Type B pancreatic cell (in vitro differentiated cells): Measurements from ENCODE around the gene DIPK1B. TPM values are rescaled to one million over a fixed set of nuclear protein-coding genes. Genes with fewer than 3 reads are reported as not detected.

Experiments used
- DNase-seq: peaks from one replicate; pipeline ENCODE4 v3.0.0; 2021; ENCODE audit warnings: mixed read lengths; ENCODE audit not compliant: unreplicated experiment; ENCODE audit errors: extremely low spot score
- H3K27ac Mint-ChIP-seq: 2 replicates; pipeline ENCODE4 v1.8.0; 2021; ENCODE audit warnings: mild to moderate bottlenecking, mixed read lengths
- H3K27me3 Mint-ChIP-seq: 2 replicates; pipeline ENCODE4 v1.8.0; 2021; ENCODE audit warnings: mixed read lengths
- H3K36me3 Mint-ChIP-seq: 2 replicates; pipeline ENCODE4 v1.8.0; 2021; ENCODE audit warnings: mixed read lengths
- H3K4me1 Mint-ChIP-seq: one replicate; pipeline ENCODE4 v1.8.0; 2021; ENCODE audit warnings: mixed read lengths; ENCODE audit not compliant: unreplicated experiment
- H3K4me3 Mint-ChIP-seq: 2 replicates; pipeline ENCODE4 v1.8.0; 2021; ENCODE audit warnings: mild to moderate bottlenecking, mixed read lengths
- H3K9me3 Mint-ChIP-seq: 2 replicates; pipeline ENCODE4 v1.8.0; 2021; ENCODE audit warnings: mixed read lengths
- total RNA-seq: library from RNA; stranded (reverse); gene quantifications from 2 replicates; pipeline ENCODE4 v1.2.1, GENCODE V29; 2021; ENCODE audit warnings: low replicate concordance
- TF ChIP-seq, protein P1 (sequence below): fragments of 200-600 bp; sonication (generic); conservative IDR thresholded peaks from 2 replicates; pipeline ENCODE4 v1.5.0; 2021; ENCODE audit warnings: antibody characterized with exemption, mild to moderate bottlenecking

Gene DIPK1B
- total RNA-seq, 1 donor from 2014 or later: 48.7 TPM

DNA sequence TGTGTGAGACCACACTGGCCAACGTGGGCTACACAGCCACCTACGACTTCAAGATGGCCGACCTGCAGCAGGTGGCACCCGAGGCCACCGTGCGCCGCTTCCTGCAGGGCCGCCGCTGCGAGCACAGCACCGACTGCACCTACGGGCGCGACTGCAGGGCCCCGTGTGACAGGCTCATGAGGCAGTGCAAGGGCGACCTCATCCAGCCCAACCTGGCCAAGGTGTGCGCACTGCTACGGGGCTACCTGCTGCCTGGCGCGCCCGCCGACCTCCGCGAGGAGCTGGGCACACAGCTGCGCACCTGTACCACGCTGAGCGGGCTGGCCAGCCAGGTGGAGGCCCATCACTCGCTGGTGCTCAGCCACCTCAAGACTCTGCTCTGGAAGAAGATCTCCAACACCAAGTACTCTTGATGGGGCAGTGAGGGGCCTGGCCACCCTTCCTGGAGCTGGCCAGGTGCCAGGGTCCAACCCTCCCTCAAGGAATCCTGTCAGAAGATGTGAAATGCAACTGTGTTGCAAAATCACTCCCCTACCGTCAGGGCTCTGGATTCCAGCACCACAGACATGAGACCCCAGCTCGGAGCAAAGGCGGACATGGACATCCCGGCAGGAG, 11.1 kb downstream of the DIPK1B start:
- Mint-ChIP-seq H3K27ac (no peak overlapping the region), H3K27me3 (peaks cover 5% of the 10 kb centered on the region), H3K9me3 (no peaks in the 10 kb centered on the region), H3K4me1 (peaks cover 20% of the 10 kb centered on the region), H3K36me3 (peaks cover 27% of the 10 kb centered on the region), H3K4me3 (peak overlapping the region; percentile 58)
- DNase-seq: no peak
- TF ChIP-seq, protein P1, sequence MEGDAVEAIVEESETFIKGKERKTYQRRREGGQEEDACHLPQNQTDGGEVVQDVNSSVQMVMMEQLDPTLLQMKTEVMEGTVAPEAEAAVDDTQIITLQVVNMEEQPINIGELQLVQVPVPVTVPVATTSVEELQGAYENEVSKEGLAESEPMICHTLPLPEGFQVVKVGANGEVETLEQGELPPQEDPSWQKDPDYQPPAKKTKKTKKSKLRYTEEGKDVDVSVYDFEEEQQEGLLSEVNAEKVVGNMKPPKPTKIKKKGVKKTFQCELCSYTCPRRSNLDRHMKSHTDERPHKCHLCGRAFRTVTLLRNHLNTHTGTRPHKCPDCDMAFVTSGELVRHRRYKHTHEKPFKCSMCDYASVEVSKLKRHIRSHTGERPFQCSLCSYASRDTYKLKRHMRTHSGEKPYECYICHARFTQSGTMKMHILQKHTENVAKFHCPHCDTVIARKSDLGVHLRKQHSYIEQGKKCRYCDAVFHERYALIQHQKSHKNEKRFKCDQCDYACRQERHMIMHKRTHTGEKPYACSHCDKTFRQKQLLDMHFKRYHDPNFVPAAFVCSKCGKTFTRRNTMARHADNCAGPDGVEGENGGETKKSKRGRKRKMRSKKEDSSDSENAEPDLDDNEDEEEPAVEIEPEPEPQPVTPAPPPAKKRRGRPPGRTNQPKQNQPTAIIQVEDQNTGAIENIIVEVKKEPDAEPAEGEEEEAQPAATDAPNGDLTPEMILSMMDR: no peak

DNA sequence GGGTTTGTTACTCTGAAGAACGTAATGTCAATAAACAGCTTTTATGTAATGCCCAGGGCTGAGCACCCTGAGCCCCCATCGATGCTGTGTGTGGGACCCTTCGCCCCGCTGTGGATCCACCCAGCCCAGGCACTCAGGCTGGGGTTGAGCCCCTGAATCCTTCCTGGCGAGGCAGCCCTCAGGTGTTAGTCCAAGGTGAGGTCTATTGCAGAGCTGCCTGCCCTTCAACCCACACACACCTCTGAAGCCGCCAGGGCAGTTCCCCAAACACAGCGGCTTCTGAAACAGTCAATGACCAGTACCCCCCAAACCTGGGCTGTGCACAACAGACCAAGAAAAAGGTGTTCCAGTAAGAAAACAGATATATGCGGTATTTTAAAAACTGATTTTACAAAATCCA, 11.6 kb downstream of the DIPK1B start:
- TF ChIP-seq, protein P1: no peak

DNA sequence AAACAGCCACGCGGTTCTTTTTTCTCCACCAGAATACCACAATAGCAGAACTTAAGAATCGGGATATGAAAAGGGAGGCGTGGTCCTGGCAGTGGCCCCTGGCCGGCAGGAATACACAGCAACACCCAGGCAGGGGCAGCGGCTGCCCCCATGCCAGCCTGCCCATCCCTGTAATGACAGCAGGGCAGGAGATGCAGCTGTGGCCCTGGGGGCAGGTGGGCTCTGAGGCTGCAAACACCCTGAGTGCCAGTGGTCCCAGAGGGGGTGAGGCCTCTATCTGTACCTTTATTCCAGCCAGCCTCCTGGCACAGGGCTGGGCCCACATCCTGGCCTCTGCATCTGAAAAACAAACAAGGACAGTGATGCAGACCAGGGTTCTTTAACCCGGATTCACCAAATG, 12.4 kb downstream of the DIPK1B start:
- Mint-ChIP-seq H3K4me3 (no peak overlapping the region), H3K27ac (peak overlapping the region; percentile 53), H3K27me3 (peaks cover 5% of the 10 kb centered on the region), H3K4me1 (peaks cover 24% of the 10 kb centered on the region), H3K9me3 (no peaks in the 10 kb centered on the region), H3K36me3 (peaks cover 27% of the 10 kb centered on the region)
- TF ChIP-seq, protein P1: no peak
- DNase-seq: no peak

More for the DNA sequence above, 11.6 kb downstream of the DIPK1B start:
- Mint-ChIP-seq H3K4me3 (no peak overlapping the region), H3K27me3 (peaks cover 5% of the 10 kb centered on the region), H3K36me3 (peaks cover 27% of the 10 kb centered on the region), H3K4me1 (peaks cover 20% of the 10 kb centered on the region), H3K27ac (peak overlapping the region; percentile 53), H3K9me3 (no peaks in the 10 kb centered on the region)
- DNase-seq: no peak

DNA sequence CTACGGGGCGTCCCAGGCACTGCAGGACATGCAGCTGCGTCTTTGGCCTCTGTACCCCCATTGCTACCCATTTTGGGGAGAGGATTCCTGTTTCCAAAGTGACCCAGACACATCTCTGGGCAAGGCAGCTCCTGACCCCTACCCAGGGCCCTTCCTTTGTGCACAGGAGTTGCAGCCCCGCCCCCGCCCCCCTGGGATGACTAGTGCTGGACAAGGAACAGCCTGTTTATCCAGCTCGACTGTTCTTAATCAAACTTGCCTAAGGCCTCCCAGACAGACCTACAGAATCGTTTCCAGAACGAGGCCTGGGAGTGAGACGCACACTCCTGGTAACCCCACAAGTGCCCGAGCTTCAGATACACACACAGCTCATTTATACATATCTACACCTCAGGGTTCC, 13.2 kb downstream of the DIPK1B start:
- Mint-ChIP-seq H3K27me3 (peaks cover 5% of the 10 kb centered on the region), H3K9me3 (no peaks in the 10 kb centered on the region), H3K4me1 (peaks cover 25% of the 10 kb centered on the region), H3K4me3 (peak overlapping the region; percentile 99), H3K36me3 (peaks cover 27% of the 10 kb centered on the region), H3K27ac (peak overlapping the region; percentile 96)
- TF ChIP-seq, protein P1: no peak
- DNase-seq: no peak

DNA sequence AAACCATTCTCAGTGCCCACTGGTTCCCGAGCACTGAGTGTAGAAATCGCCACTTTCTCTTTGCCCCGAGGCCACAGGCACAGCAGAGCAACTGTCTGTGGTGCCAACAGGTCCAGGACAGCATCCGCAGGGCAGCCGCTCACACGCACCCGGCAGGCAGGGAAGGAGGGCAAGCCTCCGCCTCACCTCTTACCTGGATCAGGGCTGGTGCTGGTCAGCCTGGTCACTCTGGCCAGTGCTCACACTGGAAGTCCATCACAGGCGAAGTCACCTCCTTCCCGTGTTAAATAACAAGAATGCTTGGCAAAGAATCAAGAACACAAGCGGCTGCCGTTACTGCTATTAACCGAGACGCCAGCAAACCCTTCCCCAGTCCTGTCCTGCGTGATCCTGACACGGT, 13.7 kb downstream of the DIPK1B start:
- peaks cover 23% of the 10 kb centered on the region for H3K4me1 Mint-ChIP-seq
- H3K27me3 Mint-ChIP-seq: peaks cover 5% of the 10 kb centered on the region
- H3K36me3 Mint-ChIP-seq: peaks cover 26% of the 10 kb centered on the region
- DNase-seq: no peak
- peak overlapping the region; percentile 99 for H3K4me3 Mint-ChIP-seq
- peak overlapping the region; percentile 96 for H3K27ac Mint-ChIP-seq
- no peaks in the 10 kb centered on the region for H3K9me3 Mint-ChIP-seq
- TF ChIP-seq, protein P1: no peak
